HG03139 (cell line): ENCODE measurements around the gene LAMTOR4.
"Not testable (repeated sequence)": the region's sequence is repeated elsewhere in the genome, so short reads cannot be mapped to it uniquely, and the experiment has no call there.

Source experiments
- ATAC-seq: cut with Tn5 transposase; IDR thresholded peaks from one replicate; pipeline ENCODE4 v1.9.1; 2021; ENCODE audit not compliant: unreplicated experiment

LAMTOR4 gene

GRCh38 chr7:100122067-100122466 is 26.7 kb upstream of the LAMTOR4 start:
- no peak for ATAC-seq

- ATAC-seq, result no peak
These were observed 26.1 kb upstream of the LAMTOR4 start for GRCh38 chr7:100122568-100122967.

GRCh38 chr7:100124301-100125230 is 24.2 kb upstream of the LAMTOR4 start:
- no peak for ATAC-seq

DNA sequence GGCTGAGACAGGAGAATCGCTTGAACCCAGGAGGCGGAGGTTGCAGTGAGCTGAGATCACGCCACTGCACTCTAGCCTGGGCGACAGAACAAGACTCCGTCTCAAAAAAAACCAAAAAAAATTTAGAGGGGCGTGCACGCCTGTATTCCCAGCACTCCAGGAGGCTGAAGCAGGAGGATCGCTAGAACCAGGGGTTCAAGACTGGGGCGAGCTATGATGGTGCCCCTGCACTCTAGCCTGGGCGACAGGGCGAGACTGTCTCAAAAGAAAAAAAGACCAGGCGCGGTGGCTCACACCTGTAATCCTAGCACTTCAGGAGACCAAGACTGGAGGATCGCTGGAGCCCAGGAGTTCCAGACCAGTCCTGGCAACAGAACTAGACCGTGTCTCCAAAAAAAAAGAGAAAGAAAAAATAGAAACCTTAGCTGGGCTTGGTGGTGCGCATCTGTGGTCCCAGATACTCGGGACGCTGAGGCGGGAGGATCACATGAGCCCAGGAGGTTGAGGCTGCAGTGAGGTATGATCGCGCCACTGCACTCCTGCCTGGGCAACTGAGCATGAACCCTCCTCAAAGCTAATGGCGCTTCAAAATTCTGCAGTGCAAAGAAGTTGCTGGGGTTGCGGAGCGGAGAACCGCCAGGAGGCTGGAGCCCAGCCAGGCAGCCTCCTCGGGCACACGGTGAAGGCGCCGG is 22.3 kb upstream of the LAMTOR4 start:
- peak; percentile 4 for ATAC-seq

GRCh38 chr7:100126931-100127865 is 21.5 kb upstream of the LAMTOR4 start, which contains the start of gene MBLAC1:
Gene MBLAC1 (plus strand): TSS chr7:100126967. CDS start chr7:100127396, 429 bp downstream.
- peak; percentile 51 for ATAC-seq

DNA sequence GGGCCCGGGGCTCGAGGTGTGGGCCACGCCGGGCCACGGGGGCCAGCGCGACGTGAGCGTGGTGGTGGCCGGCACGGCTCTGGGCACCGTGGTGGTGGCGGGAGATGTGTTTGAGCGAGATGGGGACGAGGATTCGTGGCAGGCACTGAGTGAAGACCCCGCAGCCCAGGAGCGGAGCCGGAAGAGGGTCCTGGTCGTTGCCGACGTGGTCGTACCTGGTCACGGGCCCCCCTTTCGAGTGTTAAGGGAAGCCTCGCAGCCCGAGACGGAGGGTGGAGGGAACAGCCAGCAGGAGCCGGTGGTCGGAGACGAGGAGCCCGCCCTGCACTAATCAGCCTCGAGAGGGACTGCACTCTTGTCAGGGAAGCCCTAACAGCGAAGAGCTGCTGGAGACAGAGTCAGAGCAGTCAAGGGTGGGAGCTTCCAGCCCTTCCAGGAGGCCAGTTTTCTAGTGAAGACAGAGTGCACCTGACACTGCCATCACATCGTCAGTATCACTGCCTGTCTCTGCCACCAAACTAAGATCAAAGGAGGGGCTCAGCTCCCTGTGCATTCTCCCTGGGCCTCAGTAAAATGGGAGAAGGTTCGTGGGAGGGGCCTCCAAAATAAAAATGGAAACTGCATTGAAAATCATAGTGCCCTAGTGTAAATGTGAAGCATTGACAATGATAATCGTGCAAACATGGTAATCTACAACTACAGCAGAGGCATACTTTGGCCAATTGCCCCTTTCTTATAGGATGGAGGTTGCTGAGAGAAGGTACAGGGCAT is 20.7 kb upstream of the LAMTOR4 start:
- no peak for ATAC-seq

- ATAC-seq, result no peak
These were observed 20.1 kb upstream of the LAMTOR4 start for GRCh38 chr7:100128637-100128963.

DNA sequence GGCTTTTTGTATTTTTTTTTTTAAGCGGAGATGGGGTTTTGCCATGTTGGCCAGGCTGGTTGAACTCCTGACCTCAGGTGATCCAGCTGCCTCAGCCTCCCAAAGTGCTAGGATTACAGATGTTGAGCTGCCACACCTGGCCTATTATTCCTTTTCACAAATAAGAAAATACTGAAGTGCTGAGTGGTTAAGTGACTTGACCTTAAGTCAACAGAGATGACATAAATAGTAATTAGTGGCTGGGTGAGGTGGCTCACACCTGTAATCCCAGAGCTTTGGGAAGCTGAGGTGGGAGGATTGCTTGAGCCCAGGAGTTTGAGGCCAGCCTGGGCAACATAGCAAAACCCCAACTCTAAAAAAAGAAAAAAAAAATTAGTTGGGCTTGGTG is 18.5 kb upstream of the LAMTOR4 start:
- not testable (repeated sequence) for ATAC-seq

DNA sequence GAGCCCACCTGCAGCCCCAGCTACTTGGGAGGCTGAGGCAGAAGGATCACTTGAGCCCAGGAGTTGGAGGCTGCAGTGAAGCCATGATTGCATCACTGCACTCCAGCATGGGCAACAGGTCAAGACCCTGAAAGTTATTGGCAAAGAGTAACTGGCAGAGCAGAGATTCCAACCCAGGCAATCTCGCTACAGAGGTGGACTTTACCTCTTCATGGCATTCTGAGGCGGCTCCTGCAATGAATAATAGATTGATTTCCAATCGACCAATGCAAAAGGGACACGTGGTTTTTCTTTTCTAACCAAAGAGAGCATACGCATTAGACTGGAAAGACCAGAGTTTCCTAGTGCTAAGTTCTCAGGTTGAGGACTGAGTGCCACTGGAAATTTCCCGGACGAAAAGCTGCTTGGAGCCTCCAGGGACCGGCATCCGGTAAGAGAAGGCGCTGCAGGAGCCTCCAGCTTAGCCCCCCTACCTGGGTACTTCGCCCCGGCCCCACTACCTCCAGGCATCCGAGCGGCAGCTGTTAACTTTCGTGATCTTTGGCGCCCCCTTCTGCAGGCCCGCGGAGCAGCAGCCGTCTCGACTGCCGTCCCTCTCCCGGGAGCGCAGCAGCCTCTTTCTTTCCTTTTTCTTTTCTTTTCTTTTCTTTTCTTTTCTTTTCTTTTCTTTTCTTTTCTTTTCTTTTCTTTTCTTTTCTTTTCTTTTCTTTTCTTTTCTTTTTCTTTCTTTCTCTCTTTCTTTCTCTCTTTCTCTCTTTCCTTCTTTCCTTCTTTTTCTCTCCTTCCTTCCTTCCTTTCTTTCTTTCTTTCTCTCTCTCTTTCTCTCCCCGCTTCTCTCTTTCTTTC is 17.9 kb upstream of the LAMTOR4 start:
- no peak for ATAC-seq

DNA sequence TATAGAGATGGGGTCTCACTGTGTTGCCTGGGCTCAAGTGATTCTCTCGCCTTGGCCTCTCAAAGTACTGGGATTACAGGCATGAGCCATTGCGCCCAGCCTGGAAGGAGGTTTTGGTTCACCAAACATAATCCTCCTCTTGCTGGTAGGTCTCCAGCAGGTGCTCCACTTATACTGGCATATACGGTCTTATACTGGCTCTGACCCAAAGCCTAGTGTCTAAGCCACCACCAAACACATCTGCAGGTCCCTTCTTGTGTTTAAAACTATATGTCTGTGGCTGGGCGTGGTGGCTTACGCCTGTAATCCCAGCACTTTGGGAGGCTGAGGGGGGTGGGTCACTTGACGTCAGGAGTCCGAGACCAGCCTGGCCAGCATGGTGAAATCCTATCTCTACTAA is 16.6 kb upstream of the LAMTOR4 start:
- no peak for ATAC-seq

DNA sequence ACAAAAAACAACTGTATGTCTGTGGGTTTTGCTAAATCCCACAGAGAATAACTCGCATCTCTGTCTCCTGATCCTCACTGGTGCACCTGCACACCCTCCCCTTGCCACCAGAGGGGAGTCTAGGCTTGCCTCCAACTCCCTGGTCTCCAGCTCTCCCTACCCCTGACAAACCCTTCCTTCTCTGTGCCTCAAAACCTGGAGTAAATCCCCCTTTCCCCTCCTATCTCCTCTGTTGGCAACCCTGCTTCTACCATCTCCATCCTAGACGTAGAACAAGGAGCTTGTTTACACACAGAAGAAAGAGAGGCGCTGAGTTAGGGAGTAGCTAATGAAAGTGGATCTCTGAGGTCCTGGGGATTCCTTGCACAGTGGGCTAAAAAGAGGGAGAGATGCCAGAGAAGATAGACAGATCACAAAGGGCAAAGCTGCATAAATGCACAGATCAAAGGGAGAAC is 16.0 kb upstream of the LAMTOR4 start:
- no peak for ATAC-seq

DNA sequence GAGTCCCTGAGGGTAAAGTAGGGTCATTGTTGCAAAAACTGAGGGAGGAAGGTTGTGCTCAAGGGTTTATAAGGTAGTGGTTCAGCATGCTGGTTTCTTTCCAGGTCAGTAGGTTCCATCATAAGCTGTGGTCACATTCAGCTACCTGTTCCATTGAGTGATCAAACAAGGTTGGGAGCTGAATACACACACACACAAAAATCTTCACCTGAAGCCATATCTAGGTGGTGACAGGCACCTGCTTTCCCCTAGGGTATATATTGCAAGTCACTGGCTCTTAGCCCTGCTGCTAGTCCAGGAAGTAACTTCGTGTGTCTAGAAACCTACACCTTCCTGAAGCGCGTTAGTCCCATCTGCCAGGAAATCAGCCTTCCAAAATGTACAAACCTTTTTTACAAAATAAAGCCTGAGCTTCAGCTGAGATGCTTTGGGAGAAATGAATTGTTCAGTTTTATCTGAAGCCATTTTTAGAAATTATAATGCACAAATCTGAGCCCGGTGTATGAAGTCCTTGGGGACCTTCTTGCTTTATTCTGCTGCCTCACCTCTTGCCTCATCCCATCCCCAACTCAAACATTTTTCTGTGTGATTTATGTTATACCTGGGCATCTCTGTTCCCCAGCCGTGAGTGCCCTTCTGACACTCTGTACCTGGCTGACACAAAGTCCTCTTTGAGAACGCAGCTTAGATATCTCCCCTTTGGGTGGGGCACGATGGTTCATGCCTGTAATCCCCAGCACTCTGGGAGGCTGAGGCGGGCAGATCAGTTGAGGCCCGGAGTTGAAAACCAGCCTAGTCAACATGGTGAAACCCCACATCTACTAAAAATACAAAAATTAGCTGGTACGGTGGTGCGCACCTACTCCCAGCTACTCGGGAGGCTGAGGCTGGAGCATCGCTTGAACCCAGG is 10.6 kb upstream of the LAMTOR4 start:
- ATAC-seq, result no peak

DNA sequence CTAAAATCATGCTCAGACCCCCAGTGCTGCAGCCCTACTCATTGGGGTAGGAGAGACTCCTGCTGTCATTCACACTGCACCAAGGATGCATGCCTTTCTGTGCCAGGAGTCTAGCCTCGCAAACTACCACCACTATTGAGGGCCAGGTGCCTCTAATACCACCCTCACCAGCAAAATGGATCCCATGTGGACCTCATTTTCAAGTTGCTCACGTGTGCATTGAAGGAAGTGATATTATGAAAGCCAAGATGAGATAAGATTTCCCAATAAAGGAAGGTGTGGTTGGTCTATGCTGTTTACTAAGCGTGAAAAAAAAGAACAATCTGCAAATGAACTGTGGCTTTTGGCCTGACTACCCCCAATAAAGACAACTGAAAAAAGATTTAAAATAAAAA is 7.2 kb upstream of the LAMTOR4 start:
- no peak for ATAC-seq

- ATAC-seq, result no peak
These were observed 6.3 kb upstream of the LAMTOR4 start for GRCh38 chr7:100142461-100142860.

GRCh38 chr7:100146350-100146749 is 2.4 kb upstream of the LAMTOR4 start:
- not testable (repeated sequence) for ATAC-seq

- no peak for ATAC-seq
These were observed 1.4 kb upstream of the LAMTOR4 start for GRCh38 chr7:100147278-100147677.

DNA sequence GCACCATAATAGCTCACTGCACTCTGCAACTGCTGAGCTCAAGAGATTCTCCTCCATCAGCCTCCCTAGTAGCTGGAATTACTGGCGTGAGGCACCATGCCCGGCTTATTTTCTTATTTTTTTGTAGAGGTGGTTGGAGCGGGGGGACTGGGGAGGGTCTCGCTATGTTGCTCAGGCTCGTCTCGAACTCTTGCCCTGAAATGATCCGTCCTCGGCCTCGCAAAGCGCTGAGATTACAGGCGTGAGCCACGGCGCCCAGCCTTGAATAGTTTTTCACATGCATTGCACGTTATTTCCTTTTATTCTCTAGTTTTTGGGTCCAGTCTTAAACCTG is 526 bp upstream of the LAMTOR4 start:
- no peak for ATAC-seq

DNA sequence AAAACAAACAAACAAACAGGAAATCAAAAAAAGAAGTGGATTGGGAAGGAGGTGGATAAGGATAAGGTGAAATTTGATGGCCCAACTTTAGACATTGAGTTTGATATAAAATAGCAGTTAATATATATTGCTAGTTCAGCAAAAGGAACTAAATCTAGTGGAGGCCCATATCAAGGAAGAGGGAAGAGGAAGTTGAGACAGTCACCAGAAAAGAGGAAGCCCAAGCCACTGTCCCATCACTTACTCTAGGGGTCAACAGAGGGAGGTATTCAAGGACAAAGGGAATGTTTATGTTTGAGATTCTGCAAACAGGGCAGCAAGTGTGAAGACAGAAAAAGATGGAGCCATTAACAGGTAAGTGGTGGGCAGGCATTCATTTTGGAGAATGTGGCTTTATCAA is 3.7 kb downstream of the LAMTOR4 start:
- no peak for ATAC-seq
